ENCODE data around the gene DMD.
"Not testable (repeated sequence)": the region's sequence is repeated elsewhere in the genome, so short reads cannot be mapped to it uniquely, and the experiment has no call there.

The DMD gene

GRCh38 chrX:32269866-32270265, 941.5 kb downstream of the DMD start:
- no peak for FAIRE-seq
- no peak for TF ChIP-seq POLR2A (IDR thresholded peaks at IDR 0.05; ENCODE audit: low read depth, low read length)
- DNase-seq (ENCODE audit: insufficient read length, low spot score) = no peak

- FAIRE-seq = no peak
- DNase-seq (ENCODE audit: insufficient read length, low spot score) = no peak
- TF ChIP-seq POLR2A (IDR thresholded peaks at IDR 0.05; ENCODE audit: low read depth, low read length) = no peak
Observed at GRCh38 chrX:32268207-32268606, 943.1 kb downstream of the DMD start.

- TF ChIP-seq POLR2A (IDR thresholded peaks at IDR 0.05; ENCODE audit: low read depth, low read length) = no peak
- DNase-seq (ENCODE audit: insufficient read length, low spot score) = no peak
- FAIRE-seq = no peak
Observed at GRCh38 chrX:32267796-32268195, 943.6 kb downstream of the DMD start.

- FAIRE-seq; DNase-seq (ENCODE audit: insufficient read length, low spot score): not testable (repeated sequence)
Observed at GRCh38 chrX:32246675-32247074, 964.7 kb downstream of the DMD start.

- no peak for FAIRE-seq
- no peak for DNase-seq (ENCODE audit: insufficient read length, low spot score)
- TF ChIP-seq POLR2A (IDR thresholded peaks at IDR 0.05; ENCODE audit: low read depth, low read length) = no peak
Observed at GRCh38 chrX:32195611-32196010, 1015.7 kb downstream of the DMD start.

GRCh38 chrX:32191316-32191715, 1020.0 kb downstream of the DMD start:
- no peak for TF ChIP-seq POLR2A (IDR thresholded peaks at IDR 0.05; ENCODE audit: low read depth, low read length)
- FAIRE-seq = no peak
- no peak for DNase-seq (ENCODE audit: insufficient read length, low spot score)

- no peak for TF ChIP-seq POLR2A (IDR thresholded peaks at IDR 0.05; ENCODE audit: low read depth, low read length)
- DNase-seq (ENCODE audit: insufficient read length, low spot score) = no peak
- no peak for FAIRE-seq
Observed at GRCh38 chrX:32185160-32185559, 1026.2 kb downstream of the DMD start.

- no peak for TF ChIP-seq POLR2A (IDR thresholded peaks at IDR 0.05; ENCODE audit: low read depth, low read length)
- no peak for FAIRE-seq
- DNase-seq (ENCODE audit: insufficient read length, low spot score) = no peak
Observed at GRCh38 chrX:32183066-32183465, 1028.3 kb downstream of the DMD start.

- TF ChIP-seq POLR2A (IDR thresholded peaks at IDR 0.05; ENCODE audit: low read depth, low read length) = no peak
- no peak for DNase-seq (ENCODE audit: insufficient read length, low spot score)
- no peak for FAIRE-seq
Observed at GRCh38 chrX:32176510-32176909, 1034.8 kb downstream of the DMD start.

GRCh38 chrX:32170481-32170880, 1040.9 kb downstream of the DMD start:
- FAIRE-seq (no peak), DNase-seq (ENCODE audit: insufficient read length, low spot score) (no peak)
- no peak for TF ChIP-seq POLR2A (IDR thresholded peaks at IDR 0.05; ENCODE audit: low read depth, low read length)

GRCh38 chrX:32155044-32155638, 1056.2 kb downstream of the DMD start:
- TF ChIP-seq POLR2A (IDR thresholded peaks at IDR 0.05; ENCODE audit: low read depth, low read length) = no peak
- FAIRE-seq (no peak), DNase-seq (ENCODE audit: insufficient read length, low spot score) (no peak)

GRCh38 chrX:32153585-32153984, 1057.8 kb downstream of the DMD start:
- FAIRE-seq = no peak
- no peak for TF ChIP-seq POLR2A (IDR thresholded peaks at IDR 0.05; ENCODE audit: low read depth, low read length)

GRCh38 chrX:32150141-32150540, 1061.2 kb downstream of the DMD start:
- no peak for TF ChIP-seq POLR2A (IDR thresholded peaks at IDR 0.05; ENCODE audit: low read depth, low read length)
- FAIRE-seq (no peak), DNase-seq (ENCODE audit: insufficient read length, low spot score) (no peak)

More at GRCh38 chrX:32153585-32153984, 1057.8 kb downstream of the DMD start:
- no peak for DNase-seq (ENCODE audit: insufficient read length, low spot score)

- no peak for FAIRE-seq
- no peak for DNase-seq (ENCODE audit: insufficient read length, low spot score)
- no peak for TF ChIP-seq POLR2A (IDR thresholded peaks at IDR 0.05; ENCODE audit: low read depth, low read length)
Observed at GRCh38 chrX:32141841-32142240, 1069.5 kb downstream of the DMD start.

- FAIRE-seq (no peak), DNase-seq (ENCODE audit: insufficient read length, low spot score) (no peak)
Observed at GRCh38 chrX:32139476-32139875, 1071.9 kb downstream of the DMD start.

GRCh38 chrX:32137525-32137924, 1073.8 kb downstream of the DMD start:
- no peak for FAIRE-seq
- TF ChIP-seq POLR2A (IDR thresholded peaks at IDR 0.05; ENCODE audit: low read depth, low read length) = no peak
- no peak for DNase-seq (ENCODE audit: insufficient read length, low spot score)

More at GRCh38 chrX:32139476-32139875, 1071.9 kb downstream of the DMD start:
- TF ChIP-seq POLR2A (IDR thresholded peaks at IDR 0.05; ENCODE audit: low read depth, low read length) = no peak

All from H54 (cell line).